ENCODE data around the gene ANK2. TPM values are rescaled to one million over a fixed set of nuclear protein-coding genes. Genes with fewer than 3 reads are reported as not detected.
A peak's percentile ranks its signal among the peaks of the same experiment; 100 is the strongest.

ANK2 gene
- total and polyA plus RNA-seq, 4 donors: 0.32 to 2.2 (median 1.0) TPM

DNA sequence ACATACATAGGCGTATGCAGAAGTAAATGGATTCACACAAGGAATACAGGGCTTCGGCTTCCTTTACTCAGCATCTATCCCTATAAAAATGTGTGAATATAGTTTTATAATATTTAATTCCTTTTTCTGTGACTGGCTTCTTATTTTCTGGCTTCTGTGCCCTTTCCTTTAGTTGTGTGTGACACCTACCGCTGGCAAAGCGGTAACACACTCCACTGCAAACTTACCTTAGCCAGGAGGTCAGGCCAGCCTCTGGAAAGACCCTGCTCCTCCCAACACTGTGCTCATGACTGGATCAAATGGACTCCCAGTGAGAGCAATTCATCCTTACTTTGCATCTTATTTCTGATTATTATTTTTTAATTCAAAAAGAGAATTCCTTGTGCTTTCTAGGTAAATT is 244.2 kb downstream of the ANK2 start:
- no peaks in the 10 kb centered on the region for H3K4me1 ChIP-seq (ENCODE audit: control insufficient read depth in 4 of 4, insufficient read depth in 4 of 4, low read length in 3 of 4)
- DNase-seq (ENCODE audit: low spot score): no peak
- no peaks in the 10 kb centered on the region for H3K36me3 ChIP-seq (ENCODE audit: control insufficient read depth in 4 of 4, insufficient read depth in 3 of 4, low read depth in 1 of 4, low read length in 3 of 4)
- no peak overlapping the region for H3K9ac ChIP-seq (ENCODE audit: low read depth in 1 of 2, low read length in 2 of 2)
- H3K9me3 ChIP-seq (ENCODE audit: control insufficient read depth in 4 of 4, low read length in 3 of 4): no peaks in the 10 kb centered on the region
- WGBS: 86% methylated on average over 4 of the region's 4 CpGs
- peak overlapping the region in 1 of 2 donors; percentile 29 for H3K27ac ChIP-seq (ENCODE audit: low read depth in 1 of 2, low read length in 2 of 2)
- peak in 1 of 2 donors; percentile 8 for TF ChIP-seq RAD21 (IDR thresholded peaks at IDR 0.05)
- no peak for TF ChIP-seq CTCF (IDR thresholded peaks at IDR 0.05; ENCODE audit: low read depth, low read length, missing input control)
- no peaks in the 10 kb centered on the region for H3K27me3 ChIP-seq (ENCODE audit: control insufficient read depth in 4 of 4, insufficient read depth in 4 of 4, low read length in 3 of 4)
- H3K4me3 ChIP-seq (ENCODE audit: low read depth in 1 of 3, low read length in 3 of 3): no peak overlapping the region

- no peaks in the 10 kb centered on the region for H3K36me3 ChIP-seq (ENCODE audit: control insufficient read depth in 4 of 4, insufficient read depth in 3 of 4, low read depth in 1 of 4, low read length in 3 of 4)
- no peaks in the 10 kb centered on the region for H3K27me3 ChIP-seq (ENCODE audit: control insufficient read depth in 4 of 4, insufficient read depth in 4 of 4, low read length in 3 of 4)
- WGBS: 94% methylated on average over 1 of the region's 1 CpG
- H3K4me3 ChIP-seq (ENCODE audit: low read depth in 1 of 3, low read length in 3 of 3): no peak overlapping the region
- DNase-seq (ENCODE audit: low spot score): no peak
- H3K4me1 ChIP-seq (ENCODE audit: control insufficient read depth in 4 of 4, insufficient read depth in 4 of 4, low read length in 3 of 4): no peaks in the 10 kb centered on the region
- H3K9me3 ChIP-seq (ENCODE audit: control insufficient read depth in 4 of 4, low read length in 3 of 4): no peaks in the 10 kb centered on the region
- TF ChIP-seq GABPA (IDR thresholded peaks at IDR 0.05 in 1 of 2, conservative IDR thresholded peaks at IDR 0.05 in 1 of 2): no peak
- peak in 1 of 2 donors; percentile 4 for TF ChIP-seq RAD21 (IDR thresholded peaks at IDR 0.05)
- no peak overlapping the region for H3K9ac ChIP-seq (ENCODE audit: low read depth in 1 of 2, low read length in 2 of 2)
- no peak overlapping the region for H3K27ac ChIP-seq (ENCODE audit: low read depth in 1 of 2, low read length in 2 of 2)
These were observed 245.5 kb downstream of the ANK2 start for GRCh38 chr4:113294908-113295307.

DNA sequence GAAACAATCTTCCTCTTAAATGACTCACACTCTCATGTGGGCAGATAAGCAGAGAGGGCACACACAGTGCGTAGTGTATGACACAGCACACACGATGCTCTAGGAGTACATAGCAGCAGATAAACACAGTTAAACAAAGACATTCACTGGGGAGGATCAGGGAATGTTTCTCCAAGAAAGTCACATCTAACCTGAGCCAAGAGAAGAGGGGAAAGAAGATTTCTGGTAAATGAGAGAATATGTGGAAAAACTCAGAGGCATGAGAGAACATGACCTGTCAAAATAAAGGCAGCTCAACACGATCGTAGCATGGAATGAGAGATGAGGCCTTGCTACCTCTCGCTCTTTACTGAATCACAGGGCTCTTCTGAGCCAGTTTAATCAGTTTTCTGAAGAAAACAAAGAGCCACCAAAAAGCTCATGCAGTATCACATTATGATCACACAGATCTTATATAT is 251.0 kb downstream of the ANK2 start:
- 84% methylated on average over 5 of the region's 5 CpGs for WGBS
- TF ChIP-seq FOXA2 (IDR thresholded peaks at IDR 0.05) (no peak), HNF4G (IDR thresholded peaks at IDR 0.05) (no peak), GABPA (IDR thresholded peaks at IDR 0.05 in 1 of 2, conservative IDR thresholded peaks at IDR 0.05 in 1 of 2) (no peak), FOXA1 (IDR thresholded peaks at IDR 0.05) (no peak), NR2F2 (IDR thresholded peaks at IDR 0.05) (no peak), MAX (IDR thresholded peaks at IDR 0.05) (no peak)
- Histone ChIP-seq H3K9ac (ENCODE audit: low read depth in 1 of 2, low read length in 2 of 2) (no peak overlapping the region), H3K9me3 (ENCODE audit: control insufficient read depth in 4 of 4, low read length in 3 of 4) (no peaks in the 10 kb centered on the region), H3K36me3 (ENCODE audit: control insufficient read depth in 4 of 4, insufficient read depth in 3 of 4, low read depth in 1 of 4, low read length in 3 of 4) (no peaks in the 10 kb centered on the region), H3K4me1 (ENCODE audit: control insufficient read depth in 4 of 4, insufficient read depth in 4 of 4, low read length in 3 of 4) (no peaks in the 10 kb centered on the region), H3K27ac (ENCODE audit: low read depth in 1 of 2, low read length in 2 of 2) (no peak overlapping the region), H3K4me3 (ENCODE audit: low read depth in 1 of 3, low read length in 3 of 3) (no peak overlapping the region), H3K27me3 (ENCODE audit: control insufficient read depth in 4 of 4, insufficient read depth in 4 of 4, low read length in 3 of 4) (no peaks in the 10 kb centered on the region)
- no peak for DNase-seq (ENCODE audit: low spot score)

GRCh38 chr4:113302051-113302450 is 252.6 kb downstream of the ANK2 start:
- no peak overlapping the region for H3K27ac ChIP-seq (ENCODE audit: low read depth in 1 of 2, low read length in 2 of 2)
- H3K9ac ChIP-seq (ENCODE audit: low read depth in 1 of 2, low read length in 2 of 2): no peak overlapping the region
- no peaks in the 10 kb centered on the region for H3K9me3 ChIP-seq (ENCODE audit: control insufficient read depth in 4 of 4, low read length in 3 of 4)
- H3K36me3 ChIP-seq (ENCODE audit: control insufficient read depth in 4 of 4, insufficient read depth in 3 of 4, low read depth in 1 of 4, low read length in 3 of 4): no peaks in the 10 kb centered on the region
- no peak overlapping the region for H3K4me3 ChIP-seq (ENCODE audit: low read depth in 1 of 3, low read length in 3 of 3)
- no peaks in the 10 kb centered on the region for H3K27me3 ChIP-seq (ENCODE audit: control insufficient read depth in 4 of 4, insufficient read depth in 4 of 4, low read length in 3 of 4)
- DNase-seq (ENCODE audit: low spot score): no peak
- WGBS: 82% methylated on average over 1 of the region's 1 CpG
- no peaks in the 10 kb centered on the region for H3K4me1 ChIP-seq (ENCODE audit: control insufficient read depth in 4 of 4, insufficient read depth in 4 of 4, low read length in 3 of 4)
- TF ChIP-seq GABPA (IDR thresholded peaks at IDR 0.05 in 1 of 2, conservative IDR thresholded peaks at IDR 0.05 in 1 of 2) (no peak), YY1 (IDR thresholded peaks at IDR 0.05) (no peak), MAX (IDR thresholded peaks at IDR 0.05) (no peak), EGR1 (IDR thresholded peaks at IDR 0.05; ENCODE audit: low read depth in 2 of 2) (no peak), JUND (IDR thresholded peaks at IDR 0.05) (no peak), FOXA1 (IDR thresholded peaks at IDR 0.05) (no peak), RXRA (IDR thresholded peaks at IDR 0.05) (no peak), NR2F2 (IDR thresholded peaks at IDR 0.05) (no peak), FOXA2 (IDR thresholded peaks at IDR 0.05) (no peak), SP1 (IDR thresholded peaks at IDR 0.05) (no peak), HNF4A (conservative IDR thresholded peaks at IDR 0.05) (no peak), TAF1 (conservative IDR thresholded peaks at IDR 0.05) (no peak)
- TF ChIP-seq, protein P1, sequence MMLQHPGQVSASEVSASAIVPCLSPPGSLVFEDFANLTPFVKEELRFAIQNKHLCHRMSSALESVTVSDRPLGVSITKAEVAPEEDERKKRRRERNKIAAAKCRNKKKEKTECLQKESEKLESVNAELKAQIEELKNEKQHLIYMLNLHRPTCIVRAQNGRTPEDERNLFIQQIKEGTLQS (IDR thresholded peaks at IDR 0.05): no peak
- TF ChIP-seq, protein P2, sequence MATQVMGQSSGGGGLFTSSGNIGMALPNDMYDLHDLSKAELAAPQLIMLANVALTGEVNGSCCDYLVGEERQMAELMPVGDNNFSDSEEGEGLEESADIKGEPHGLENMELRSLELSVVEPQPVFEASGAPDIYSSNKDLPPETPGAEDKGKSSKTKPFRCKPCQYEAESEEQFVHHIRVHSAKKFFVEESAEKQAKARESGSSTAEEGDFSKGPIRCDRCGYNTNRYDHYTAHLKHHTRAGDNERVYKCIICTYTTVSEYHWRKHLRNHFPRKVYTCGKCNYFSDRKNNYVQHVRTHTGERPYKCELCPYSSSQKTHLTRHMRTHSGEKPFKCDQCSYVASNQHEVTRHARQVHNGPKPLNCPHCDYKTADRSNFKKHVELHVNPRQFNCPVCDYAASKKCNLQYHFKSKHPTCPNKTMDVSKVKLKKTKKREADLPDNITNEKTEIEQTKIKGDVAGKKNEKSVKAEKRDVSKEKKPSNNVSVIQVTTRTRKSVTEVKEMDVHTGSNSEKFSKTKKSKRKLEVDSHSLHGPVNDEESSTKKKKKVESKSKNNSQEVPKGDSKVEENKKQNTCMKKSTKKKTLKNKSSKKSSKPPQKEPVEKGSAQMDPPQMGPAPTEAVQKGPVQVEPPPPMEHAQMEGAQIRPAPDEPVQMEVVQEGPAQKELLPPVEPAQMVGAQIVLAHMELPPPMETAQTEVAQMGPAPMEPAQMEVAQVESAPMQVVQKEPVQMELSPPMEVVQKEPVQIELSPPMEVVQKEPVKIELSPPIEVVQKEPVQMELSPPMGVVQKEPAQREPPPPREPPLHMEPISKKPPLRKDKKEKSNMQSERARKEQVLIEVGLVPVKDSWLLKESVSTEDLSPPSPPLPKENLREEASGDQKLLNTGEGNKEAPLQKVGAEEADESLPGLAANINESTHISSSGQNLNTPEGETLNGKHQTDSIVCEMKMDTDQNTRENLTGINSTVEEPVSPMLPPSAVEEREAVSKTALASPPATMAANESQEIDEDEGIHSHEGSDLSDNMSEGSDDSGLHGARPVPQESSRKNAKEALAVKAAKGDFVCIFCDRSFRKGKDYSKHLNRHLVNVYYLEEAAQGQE (IDR thresholded peaks at IDR 0.05): no peak

Data from liver (tissue), 9 donors.